Ascending aorta (tissue), 2 donors: Measurements from ENCODE around the gene ULK2. TPM values are rescaled to one million over a fixed set of nuclear protein-coding genes. Genes with fewer than 3 reads are reported as not detected.

ENCODE experiments used
- DNase-seq, 2 donors: peaks; one replicate each; pipeline ENCODE4 v3.0.0-alpha.2; 2019; ENCODE audit warnings: low spot score in 2 of 2
- H3K27ac ChIP-seq, 2 donors: fragments of 200-600 bp; sonication (generic); one replicate each; pipeline ENCODE4 v1.5.1; 2016 to 2017; ENCODE audit warnings: mild to moderate bottlenecking in 1 of 2
- H3K27me3 ChIP-seq: fragments of 200-600 bp; sonication (generic); one replicate; pipeline ENCODE4 v1.5.1; 2017
- H3K36me3 ChIP-seq, 2 donors: fragments of 200-600 bp; sonication (generic); one replicate each; pipeline ENCODE4 v1.5.1; 2016
- H3K4me1 ChIP-seq, 2 donors: fragments of 200-600 bp; sonication (generic); one replicate each; pipeline ENCODE4 v1.5.1; 2016 to 2017; ENCODE audit warnings: mild to moderate bottlenecking in 1 of 2
- H3K4me3 ChIP-seq, 2 donors: fragments of 200-600 bp; sonication (generic); one replicate each; pipeline ENCODE4 v1.5.1; 2016 to 2017; ENCODE audit warnings: mild to moderate bottlenecking in 1 of 2
- H3K9me3 ChIP-seq, 2 donors: fragments of 200-600 bp; sonication (generic); one replicate each; pipeline ENCODE4 v1.5.1; 2016
- intact Hi-C: fragments of 100-400 bp; cut with DNase I; formaldehyde crosslinking; loops from one replicate; pipeline ENCODE4 v1.15.1; 2023
- total RNA-seq: library from RNA; depleted of rRNA; stranded (reverse); fragments of >200 nt; gene quantifications from one replicate; pipeline ENCODE4 v1.1.0, GENCODE V29; 2016
- TF ChIP-seq, protein P1 (sequence below), 3 experiments: fragments of 200-600 bp in 2 of 3; fragments of 450-650 bp in 1 of 3; sonication (generic) in 2 of 3; IDR thresholded peaks; one replicate each; pipeline ENCODE4 v1.5.1; 2016 to 2019; ENCODE audit warnings: antibody characterized with exemption in 3 of 3, mild to moderate bottlenecking in 1 of 3, moderate library complexity in 1 of 3

ULK2 gene
- total RNA-seq, 1 donor from 2014 or later, result 7.1 TPM

DNA sequence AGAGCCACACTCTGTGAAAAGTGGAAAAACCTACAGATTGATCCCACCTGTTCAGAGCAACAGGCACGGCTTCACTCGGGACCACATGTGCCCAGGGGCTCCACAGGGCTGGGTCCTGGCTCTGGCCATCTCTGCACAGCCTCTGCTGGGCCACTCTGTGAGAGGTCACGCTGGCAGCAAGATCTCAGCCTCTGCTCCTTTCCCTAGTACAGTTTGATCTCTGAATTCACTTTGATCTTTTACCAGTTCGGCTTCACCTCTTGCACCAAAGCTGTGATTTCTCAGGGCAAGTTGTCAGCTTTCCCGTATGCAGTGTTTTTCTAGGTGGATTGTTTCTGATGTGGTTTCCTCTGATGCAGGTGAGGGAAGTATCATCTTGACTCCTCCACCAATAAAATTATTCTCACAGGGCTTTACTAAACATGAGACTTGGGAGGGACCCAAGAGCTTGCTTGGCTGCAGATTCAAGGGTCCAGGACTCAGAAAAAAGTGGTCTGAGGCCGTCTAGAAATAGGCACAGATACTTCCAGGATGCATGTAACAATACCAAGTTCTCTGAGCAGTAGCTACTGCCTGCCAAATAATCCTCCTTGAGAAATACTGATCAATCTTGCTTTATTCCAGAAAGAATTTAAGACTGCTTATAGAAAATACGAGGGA lies 95.6 kb downstream of the ULK2 start:
- TF ChIP-seq, protein P1, sequence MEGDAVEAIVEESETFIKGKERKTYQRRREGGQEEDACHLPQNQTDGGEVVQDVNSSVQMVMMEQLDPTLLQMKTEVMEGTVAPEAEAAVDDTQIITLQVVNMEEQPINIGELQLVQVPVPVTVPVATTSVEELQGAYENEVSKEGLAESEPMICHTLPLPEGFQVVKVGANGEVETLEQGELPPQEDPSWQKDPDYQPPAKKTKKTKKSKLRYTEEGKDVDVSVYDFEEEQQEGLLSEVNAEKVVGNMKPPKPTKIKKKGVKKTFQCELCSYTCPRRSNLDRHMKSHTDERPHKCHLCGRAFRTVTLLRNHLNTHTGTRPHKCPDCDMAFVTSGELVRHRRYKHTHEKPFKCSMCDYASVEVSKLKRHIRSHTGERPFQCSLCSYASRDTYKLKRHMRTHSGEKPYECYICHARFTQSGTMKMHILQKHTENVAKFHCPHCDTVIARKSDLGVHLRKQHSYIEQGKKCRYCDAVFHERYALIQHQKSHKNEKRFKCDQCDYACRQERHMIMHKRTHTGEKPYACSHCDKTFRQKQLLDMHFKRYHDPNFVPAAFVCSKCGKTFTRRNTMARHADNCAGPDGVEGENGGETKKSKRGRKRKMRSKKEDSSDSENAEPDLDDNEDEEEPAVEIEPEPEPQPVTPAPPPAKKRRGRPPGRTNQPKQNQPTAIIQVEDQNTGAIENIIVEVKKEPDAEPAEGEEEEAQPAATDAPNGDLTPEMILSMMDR (IDR thresholded peaks at IDR 0.05), result no peak
- H3K36me3 ChIP-seq, result peaks cover 18 to 27% of the 10 kb centered on the region in 2 donors
- no peak overlapping the region for H3K4me3 ChIP-seq
- no peaks in the 10 kb centered on the region for H3K9me3 ChIP-seq
- DNase-seq, result no peak
- intact Hi-C loops, result no loop called here
- peak overlapping the region in 1 of 2 donors; percentile 38 for H3K27ac ChIP-seq
- no peaks in the 10 kb centered on the region for H3K27me3 ChIP-seq
- H3K4me1 ChIP-seq, result no peaks in the 10 kb centered on the region

DNA sequence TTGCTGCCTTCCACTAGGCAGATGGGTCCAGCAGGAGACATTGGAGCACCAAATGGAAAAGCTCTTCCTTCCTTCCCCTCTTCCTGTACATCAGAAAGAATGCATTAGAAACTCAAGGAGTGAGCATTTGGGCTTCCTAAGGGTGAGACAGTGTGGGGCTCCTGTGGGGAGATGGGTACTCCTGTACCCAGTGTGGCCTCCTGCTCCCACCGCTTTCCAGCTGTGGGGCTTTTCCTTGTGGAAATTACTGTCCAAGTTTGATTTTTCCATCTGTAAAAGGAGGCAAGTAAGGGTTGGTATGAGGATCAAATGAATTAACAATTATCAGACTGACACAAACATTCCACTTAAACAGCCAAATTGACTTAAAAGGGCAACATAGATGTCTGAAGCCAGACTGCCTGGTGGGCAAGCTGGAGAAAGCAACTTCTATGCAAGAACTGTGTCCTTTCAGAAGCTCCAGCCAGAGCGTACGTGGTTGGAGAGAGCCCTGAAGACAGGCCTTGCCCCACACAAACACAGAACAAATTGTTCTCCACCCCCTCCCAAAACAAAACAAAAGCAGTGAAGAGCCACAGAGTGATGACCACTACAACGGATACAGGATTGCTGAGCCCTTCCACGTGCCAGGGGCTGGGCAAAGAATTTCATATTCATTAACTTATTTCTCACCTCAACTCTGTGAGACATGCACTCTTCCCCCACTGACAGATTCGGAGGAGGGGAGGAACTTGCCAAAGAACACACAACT lies 96.6 kb downstream of the ULK2 start:
- TF ChIP-seq, protein P1 (IDR thresholded peaks at IDR 0.05), result no peak
- Histone ChIP-seq H3K4me1 (peaks cover 0 to 5% of the 10 kb centered on the region in 2 donors), H3K4me3 (no peak overlapping the region), H3K27me3 (no peaks in the 10 kb centered on the region), H3K9me3 (no peaks in the 10 kb centered on the region), H3K36me3 (peaks cover 9 to 19% of the 10 kb centered on the region in 2 donors), H3K27ac (peak overlapping the region; percentile 29 to 38)
- DNase-seq, result no peak
- intact Hi-C loops, result no loop called here

DNA sequence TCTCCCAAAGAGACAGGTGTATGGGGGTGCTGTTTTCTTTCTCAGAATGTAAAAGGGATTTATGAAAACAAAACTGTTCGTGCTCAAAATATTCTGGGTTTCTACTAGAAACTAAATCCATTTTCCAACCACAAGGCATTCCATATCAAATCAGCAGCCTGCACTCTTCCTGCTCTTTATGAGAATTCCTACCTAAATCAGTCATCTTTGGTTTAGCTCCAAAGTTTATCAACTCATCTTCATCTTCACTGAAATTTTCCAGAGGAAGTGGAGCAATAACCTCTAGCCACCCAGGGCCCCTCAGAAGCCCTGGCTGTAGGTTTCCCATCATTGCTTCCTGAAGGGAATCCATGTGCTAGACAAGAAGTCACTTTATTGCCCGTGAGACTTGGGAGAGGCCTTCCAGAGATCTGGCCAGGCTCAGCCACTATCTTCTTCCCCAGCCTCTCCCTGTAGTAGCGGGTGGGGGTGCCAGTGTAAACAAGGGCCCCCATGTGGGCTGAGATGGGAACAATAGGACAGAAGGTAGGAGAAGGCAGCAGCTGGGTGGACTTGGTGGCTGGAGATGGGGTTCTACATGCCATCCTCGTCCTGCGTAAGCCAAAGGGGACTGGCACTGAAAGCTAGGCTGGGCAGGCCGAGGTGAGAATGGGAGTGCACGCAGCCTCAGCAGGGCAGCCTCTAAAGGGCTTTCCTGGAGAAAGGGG lies 97.6 kb downstream of the ULK2 start:
- peaks cover 0 to 9% of the 10 kb centered on the region in 2 donors for H3K36me3 ChIP-seq
- TF ChIP-seq, protein P1 (IDR thresholded peaks at IDR 0.05), result no peak
- no peaks in the 10 kb centered on the region for H3K27me3 ChIP-seq
- no peak for DNase-seq
- intact Hi-C loops, result loop anchor here (5.0 kb wide), 1 partner anchor 323 kb away; no protein-coding TSS in a partner anchor
- H3K4me3 ChIP-seq, result no peak overlapping the region
- H3K4me1 ChIP-seq, result peaks cover 0 to 5% of the 10 kb centered on the region in 2 donors
- peak overlapping the region in 1 of 2 donors; percentile 29 for H3K27ac ChIP-seq
- no peaks in the 10 kb centered on the region for H3K9me3 ChIP-seq

DNA sequence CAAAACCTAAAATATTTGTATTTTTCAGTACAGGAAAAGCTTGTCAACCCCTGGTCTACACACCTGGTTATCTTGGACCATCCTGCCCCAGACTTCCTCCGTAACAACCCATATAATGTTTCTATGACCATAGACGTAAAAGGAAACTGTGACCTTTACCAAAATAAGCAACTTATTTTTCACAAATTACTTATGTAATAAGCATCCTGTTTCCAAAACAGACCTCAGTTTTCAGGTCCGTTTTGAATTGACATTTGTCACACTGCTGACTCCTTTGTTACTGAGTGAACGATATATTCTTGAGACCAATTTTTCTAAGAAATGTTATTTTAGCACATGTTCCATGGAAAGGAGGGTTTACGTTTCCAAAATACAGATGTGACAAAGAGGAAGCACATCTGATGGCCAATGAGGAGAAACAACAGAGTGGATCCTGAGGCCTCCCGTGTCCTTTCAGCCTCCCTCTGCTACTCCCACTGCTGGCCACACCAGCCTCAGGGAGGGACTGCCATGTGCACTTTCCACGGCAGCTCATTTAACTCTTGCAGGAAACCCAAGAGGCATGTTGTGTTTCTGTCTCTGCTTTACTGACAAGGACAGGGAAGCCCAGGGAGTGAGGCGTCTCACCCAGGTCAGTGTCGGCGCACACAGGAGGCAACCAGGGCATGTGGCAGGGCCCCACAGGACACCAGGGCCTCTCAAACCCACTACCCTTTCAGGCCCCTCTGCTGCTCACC lies 99.5 kb downstream of the ULK2 start:
- Histone ChIP-seq H3K9me3 (no peaks in the 10 kb centered on the region), H3K4me1 (peaks cover 0 to 5% of the 10 kb centered on the region in 2 donors), H3K36me3 (peaks cover 0 to under 1% of the 10 kb centered on the region in 2 donors), H3K27ac (no peak overlapping the region), H3K4me3 (no peak overlapping the region), H3K27me3 (no peaks in the 10 kb centered on the region)
- intact Hi-C loops, result loop anchor here (5.0 kb wide), 1 partner anchor 321 kb away; no protein-coding TSS in a partner anchor
- DNase-seq, result peak in 1 of 2 donors; percentile 48
- TF ChIP-seq, protein P1 (IDR thresholded peaks at IDR 0.05), result no peak
